GM18526 (cell line): ENCODE measurements around the gene FAT4.

Source experiments
- POLR2A ChIP-seq: IDR thresholded peaks from 3 replicates; pipeline ENCODE4 v1.6.1; 2011; ENCODE audit not compliant: insufficient read length; ENCODE audit errors: extremely low read depth

FAT4 gene, protein sequence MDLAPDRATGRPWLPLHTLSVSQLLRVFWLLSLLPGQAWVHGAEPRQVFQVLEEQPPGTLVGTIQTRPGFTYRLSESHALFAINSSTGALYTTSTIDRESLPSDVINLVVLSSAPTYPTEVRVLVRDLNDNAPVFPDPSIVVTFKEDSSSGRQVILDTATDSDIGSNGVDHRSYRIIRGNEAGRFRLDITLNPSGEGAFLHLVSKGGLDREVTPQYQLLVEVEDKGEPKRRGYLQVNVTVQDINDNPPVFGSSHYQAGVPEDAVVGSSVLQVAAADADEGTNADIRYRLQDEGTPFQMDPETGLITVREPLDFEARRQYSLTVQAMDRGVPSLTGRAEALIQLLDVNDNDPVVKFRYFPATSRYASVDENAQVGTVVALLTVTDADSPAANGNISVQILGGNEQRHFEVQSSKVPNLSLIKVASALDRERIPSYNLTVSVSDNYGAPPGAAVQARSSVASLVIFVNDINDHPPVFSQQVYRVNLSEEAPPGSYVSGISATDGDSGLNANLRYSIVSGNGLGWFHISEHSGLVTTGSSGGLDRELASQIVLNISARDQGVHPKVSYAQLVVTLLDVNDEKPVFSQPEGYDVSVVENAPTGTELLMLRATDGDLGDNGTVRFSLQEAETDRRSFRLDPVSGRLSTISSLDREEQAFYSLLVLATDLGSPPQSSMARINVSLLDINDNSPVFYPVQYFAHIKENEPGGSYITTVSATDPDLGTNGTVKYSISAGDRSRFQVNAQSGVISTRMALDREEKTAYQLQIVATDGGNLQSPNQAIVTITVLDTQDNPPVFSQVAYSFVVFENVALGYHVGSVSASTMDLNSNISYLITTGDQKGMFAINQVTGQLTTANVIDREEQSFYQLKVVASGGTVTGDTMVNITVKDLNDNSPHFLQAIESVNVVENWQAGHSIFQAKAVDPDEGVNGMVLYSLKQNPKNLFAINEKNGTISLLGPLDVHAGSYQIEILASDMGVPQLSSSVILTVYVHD (N-terminal part only)

DNA sequence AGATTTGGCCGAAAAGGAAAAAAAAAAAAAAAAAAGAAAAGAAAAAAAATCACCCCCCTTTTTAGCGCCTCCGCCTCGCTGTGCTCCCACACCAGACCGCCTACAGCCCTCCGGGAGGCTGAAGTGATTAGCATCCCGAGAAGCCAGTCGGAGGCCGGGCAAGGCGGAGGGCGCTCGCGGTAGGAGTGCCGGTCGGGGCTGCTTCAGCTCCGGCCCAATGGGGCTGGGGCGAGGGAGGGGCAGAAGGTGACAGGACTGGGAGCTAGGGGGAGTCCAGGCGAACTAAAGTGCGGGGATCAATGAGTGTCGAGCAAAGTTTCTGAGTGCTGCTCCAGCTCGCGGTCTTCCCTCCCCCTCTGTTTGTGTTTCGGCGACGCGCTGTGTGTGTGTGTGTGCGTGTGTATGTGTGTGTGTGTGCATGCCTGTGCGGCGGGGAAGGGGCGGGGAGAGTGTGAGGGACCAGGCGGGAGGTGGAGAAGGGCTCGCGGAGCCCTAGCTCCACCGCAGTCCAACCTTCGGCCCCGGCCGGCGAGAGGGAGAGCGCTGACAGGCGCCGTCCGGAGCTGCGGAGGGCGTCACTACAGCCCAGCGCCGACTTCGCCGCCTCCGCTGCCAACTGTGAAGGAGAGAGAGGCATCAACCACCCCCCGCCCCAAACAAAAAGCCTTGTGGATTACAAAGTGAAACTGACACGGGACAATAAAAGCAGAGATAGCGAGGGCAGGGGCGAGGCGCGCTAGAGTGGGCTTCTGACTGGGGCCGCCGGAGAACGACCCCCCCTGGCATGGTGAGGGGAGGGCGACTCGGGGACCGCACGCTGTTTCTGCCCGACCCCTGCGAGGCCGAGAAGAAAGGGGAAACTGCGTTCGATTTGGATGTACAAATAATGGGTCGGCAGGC is at the start of gene FAT4:
FAT4 (plus strand) TSS at position 280 of the 900 bp plus-strand sequence. CDS start 1,457 bp downstream, outside the sequence.
- no peak for TF ChIP-seq POLR2A

DNA sequence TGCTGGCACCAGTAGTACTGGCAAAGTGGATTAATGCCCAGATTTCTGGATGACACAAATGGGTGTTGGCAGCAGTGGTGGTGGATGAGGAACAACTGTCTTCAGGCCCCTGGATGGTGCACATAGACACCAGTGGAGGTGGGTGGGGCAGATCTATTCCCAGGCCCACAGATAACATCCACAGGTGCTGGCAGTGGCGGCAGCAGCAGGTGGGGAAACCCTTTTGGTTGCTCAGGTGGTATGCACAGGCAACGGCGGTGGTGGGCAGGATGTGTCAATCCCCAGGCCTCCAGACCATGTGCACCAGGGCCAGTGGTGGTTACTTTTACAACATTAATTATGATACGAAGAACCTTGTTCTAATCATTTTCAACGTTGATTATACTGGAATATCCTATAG is 48.9 kb upstream of the FAT4 start:
- no peak for TF ChIP-seq POLR2A

DNA sequence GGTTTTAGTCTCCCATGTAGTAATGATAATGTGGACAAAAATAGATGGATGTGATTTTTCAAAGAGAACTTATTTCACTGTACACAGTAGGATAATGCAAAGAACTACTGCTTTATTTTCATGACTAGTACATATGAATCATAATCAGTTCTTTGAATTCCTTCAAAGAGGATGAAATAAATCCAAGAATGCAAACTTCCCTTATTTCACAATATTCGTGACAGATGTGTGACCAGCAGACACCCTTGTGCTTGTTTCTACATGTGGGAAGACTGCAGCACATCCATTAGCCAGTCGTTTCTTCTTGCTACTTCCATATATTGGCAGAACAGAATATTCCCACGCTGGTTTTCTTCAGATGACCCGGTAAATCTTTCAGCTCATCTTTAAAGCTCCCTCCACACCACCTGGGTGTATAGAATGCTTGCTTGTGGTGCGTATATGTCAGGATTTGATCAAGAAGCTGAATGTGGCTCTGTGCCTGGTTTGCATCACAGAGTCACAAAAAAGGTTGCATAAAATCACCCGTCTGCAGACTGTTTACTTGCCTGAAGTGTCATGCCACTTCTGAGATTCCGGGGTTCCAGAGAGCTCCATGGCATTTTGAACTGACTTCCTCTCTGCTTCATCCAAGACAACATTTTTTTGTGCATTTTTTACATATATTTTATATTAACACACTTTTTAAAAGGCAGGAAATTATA is 47.7 kb upstream of the FAT4 start:
- TF ChIP-seq POLR2A, result no peak

DNA sequence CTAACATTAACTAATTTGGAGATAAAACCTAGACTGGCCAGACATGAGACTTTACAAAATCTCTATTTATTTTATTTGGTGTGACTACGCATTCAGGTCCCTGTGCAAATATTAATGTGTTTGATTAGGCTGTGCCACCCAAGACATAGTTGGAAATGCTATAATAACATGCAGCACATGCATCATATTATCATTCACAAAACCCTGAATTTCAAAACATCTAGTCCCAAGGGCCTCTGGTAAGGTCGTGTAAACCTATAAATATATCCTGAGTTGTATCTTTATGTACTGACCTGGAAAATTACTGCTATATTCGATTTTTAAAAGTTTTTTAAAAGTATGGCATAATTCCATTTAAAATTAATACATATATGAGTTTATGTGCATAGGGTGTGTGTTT is 47.1 kb upstream of the FAT4 start:
- TF ChIP-seq POLR2A, result no peak

DNA sequence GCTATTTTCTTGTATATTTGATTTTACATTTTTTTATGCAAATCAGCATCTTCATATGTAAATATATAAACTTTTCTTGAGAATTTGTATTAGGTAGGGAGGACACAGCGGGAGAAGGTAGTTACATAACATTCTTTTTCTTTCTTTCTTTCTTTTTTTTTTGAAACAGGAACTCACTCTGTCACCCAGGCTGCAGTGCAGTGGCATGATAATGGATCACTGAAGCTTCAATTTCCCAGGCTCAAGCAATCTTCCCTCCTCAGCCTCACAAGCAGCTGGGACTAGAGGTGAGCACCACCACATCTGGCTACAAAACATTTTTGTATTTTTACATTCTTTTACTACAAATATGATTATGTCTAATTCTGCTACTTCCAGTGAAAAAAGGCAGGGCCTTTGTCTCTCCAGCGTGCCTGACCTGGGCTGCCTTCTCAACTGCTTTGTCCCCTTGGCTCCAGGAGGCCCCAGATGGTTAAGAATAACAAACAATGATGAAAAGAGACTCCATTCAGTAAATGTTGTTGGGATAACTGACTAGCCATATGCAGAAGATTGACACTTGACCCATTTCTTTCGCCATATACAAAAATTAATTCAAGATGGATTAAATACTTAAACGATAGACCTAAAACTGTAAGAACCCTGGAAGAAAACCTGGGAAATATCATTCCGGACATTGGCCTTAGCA is 46.5 kb upstream of the FAT4 start:
- TF ChIP-seq POLR2A, result no peak

DNA sequence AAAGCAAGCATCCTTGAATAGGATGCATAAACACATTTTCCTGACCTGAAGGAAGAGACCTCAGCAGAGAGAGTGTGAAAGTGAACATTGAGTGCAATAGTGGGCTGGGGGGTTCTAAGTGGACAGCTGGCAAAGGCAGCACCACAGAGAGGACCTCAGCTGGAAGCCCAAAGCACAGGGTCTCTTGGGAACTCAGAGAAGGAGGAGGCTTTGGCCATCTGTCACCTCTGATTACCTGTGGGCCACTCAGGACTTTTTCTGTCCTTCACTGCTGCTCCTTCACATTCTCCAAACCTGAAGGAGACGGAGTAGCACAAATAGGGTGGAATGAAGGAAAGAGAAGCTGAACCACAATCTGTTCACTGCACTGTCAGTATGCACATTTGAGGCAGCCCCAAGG is 37.9 kb upstream of the FAT4 start:
- TF ChIP-seq POLR2A, result no peak

DNA sequence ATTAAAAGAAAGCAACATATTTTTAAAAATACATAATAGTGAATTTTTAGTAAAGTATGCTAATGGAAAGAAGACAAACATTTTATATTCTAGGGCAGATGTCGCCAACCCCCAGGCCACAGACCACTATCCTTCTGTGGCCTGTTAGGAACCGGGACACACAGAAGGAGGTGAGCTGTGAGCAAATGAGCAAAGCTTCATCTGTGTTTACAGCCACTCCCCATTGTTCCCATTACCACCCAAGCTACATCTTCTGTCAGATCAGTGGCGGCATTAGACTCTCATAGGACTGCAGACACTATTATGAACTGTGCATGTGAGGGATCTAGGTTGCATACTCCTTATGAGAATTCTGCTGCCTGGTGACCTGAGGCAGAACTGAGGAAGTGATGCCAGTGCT is 37.0 kb upstream of the FAT4 start:
- TF ChIP-seq POLR2A, result no peak

DNA sequence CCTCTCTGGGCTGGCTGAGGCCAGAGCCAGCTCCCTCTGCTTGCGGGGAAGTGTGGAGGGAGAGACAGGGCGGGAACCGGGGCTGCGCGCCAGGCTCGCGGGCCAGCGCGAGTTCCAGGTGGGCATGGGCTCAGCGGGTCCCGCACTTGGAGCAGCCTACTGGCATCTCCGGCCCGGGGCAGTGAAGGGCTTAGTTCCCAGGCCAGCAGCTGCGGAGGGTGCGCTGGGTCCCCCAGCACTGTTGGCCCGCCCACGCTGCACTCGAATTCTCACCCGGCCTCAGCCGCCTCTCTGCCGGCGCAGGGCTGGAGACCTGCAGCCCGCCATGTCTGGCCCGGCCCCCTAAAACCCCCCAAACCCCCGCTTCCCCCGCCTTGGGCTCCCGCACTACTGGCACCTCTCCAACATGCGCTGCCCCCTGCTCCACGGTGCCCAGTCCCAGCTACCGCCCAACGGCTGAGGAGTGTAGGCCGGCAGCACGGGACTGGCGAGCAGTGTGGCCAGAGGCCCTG is 33.8 kb upstream of the FAT4 start:
- no peak for TF ChIP-seq POLR2A

DNA sequence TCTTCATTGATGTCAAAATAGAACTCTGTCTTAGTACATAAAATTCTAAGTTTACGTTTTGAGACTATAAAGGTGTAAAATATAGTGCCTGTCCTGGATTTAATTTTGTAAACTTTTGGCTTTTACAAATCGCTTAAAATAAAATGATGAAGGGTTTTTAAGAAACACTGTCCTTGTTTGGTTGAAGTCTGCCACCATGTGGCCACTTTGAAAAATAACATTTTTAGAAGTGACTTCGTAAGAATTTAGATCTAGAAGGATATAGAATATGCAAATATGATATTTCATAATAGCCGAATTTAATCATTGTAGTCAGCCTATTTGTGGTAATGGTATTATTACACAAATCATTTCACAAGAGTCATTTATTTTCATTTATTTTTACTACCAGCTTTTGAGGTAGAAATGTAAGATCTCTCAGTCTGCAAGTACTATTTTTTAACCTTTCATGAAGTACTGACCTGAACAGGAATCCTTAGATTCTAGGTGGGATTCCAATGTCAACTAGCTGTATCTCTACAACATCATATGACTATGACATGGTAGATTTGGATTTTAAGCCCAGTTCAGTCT is 31.0 kb upstream of the FAT4 start:
- TF ChIP-seq POLR2A, result no peak

DNA sequence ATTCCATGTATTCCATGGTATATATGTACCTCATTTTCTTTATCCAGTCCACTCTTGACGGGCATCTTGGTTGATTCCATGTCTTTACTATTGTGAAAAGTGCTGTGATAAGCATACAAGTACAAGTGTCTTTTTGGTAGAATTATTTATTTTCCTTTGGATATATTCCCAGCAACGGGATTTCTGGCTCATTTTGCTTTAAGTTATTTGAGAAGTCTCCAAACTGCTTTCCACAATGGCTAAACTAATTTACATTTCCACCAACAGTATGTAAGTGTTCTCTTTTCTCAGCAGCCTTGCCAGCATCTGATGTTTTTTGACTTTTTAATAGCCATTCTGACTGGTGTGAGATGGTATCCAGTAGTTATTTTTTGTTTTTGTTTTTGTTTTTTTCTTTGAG is 17.6 kb upstream of the FAT4 start:
- no peak for TF ChIP-seq POLR2A

DNA sequence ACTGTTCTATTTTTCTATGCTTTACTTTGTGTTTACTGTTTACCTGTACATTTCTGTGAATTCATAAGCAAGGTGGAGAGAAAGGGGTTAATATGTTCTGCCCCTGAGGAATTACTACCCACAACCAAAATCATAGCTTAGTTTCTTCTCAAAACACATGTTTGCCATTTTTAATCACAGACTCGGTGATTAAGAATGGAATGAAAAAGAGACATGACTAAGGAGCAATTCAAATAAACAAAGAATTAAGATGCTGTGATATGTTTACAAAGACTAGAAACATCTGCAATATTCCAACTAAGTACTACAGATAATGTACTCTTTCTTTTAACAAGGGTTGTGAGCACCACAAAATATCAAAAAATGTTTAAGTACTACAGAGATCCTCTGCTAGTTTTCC is 11.7 kb upstream of the FAT4 start:
- no peak for TF ChIP-seq POLR2A

DNA sequence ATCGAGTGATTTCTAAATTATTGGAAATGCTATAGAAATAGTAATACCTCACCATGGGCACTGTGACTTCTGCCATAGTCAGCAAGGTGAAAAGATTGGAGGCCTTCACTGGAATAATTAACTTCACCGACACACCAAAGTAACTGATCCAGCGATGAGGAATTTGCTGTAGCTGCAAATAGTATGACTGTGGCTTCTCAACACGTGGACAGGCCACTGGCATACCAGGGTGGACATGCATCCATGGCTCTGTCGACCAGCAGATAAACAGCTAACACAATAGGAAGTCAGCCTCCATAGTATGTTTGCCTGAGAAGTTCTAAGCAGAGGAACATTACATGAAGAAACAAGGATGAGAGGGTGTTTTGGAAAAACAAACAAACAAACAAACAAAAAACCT is 10.9 kb upstream of the FAT4 start:
- no peak for TF ChIP-seq POLR2A

DNA sequence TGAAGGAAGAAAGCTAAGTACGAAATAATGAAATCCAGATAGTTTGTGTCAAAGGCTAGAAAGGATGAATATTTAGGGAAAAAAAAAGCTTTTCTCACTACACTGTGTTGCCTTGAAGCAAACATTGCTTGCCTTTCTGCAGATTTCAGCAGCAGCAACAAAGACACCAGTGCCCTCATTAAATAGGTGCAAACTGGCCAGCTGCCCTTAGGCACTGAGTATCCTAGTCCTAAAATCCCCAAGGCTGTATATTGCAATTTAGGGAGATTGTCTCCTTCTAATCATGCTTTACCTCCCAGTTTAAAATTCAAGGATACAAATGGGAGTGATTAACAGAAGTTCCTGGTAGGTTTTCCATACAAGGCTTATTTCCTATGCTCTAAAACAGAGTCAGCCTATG is 8.6 kb upstream of the FAT4 start:
- no peak for TF ChIP-seq POLR2A
